ENCODE results near the gene RIPPLY2. TPM values are rescaled to one million over a fixed set of nuclear protein-coding genes. Genes with fewer than 3 reads are reported as not detected.

Gene RIPPLY2
- total RNA-seq, 1 donor from 2014 or later: not detected

GRCh38 chr6:83838727-83839126, 14.4 kb upstream of the RIPPLY2 start:
- no peak for DNase-seq (ENCODE audit: low spot score in 2 of 2, unreplicated experiment in 2 of 2)
- no peak for TF ChIP-seq CTCF (IDR thresholded peaks at IDR 0.05; ENCODE audit: unreplicated experiment)
- Mint-ChIP-seq H3K27ac (no peak overlapping the region), H3K9me3 (peaks cover 36% of the 10 kb centered on the region), H3K4me1 (no peaks in the 10 kb centered on the region), H3K27me3 (ENCODE audit: low read depth) (peaks cover 2% of the 10 kb centered on the region), H3K36me3 (no peaks in the 10 kb centered on the region), H3K4me3 (no peak overlapping the region)

- no peak for TF ChIP-seq CTCF (IDR thresholded peaks at IDR 0.05; ENCODE audit: unreplicated experiment)
- Mint-ChIP-seq H3K9me3 (peaks cover 10% of the 10 kb centered on the region), H3K4me3 (no peak overlapping the region), H3K4me1 (no peaks in the 10 kb centered on the region), H3K36me3 (no peaks in the 10 kb centered on the region), H3K27me3 (ENCODE audit: low read depth) (peaks cover 22% of the 10 kb centered on the region), H3K27ac (no peak overlapping the region)
- DNase-seq (ENCODE audit: low spot score in 2 of 2, unreplicated experiment in 2 of 2): no peak
Observed at GRCh38 chr6:83844170-83844569, 9.0 kb upstream of the RIPPLY2 start.

- no peak for DNase-seq (ENCODE audit: low spot score in 2 of 2, unreplicated experiment in 2 of 2)
Observed at GRCh38 chr6:83846291-83846690, 6.9 kb upstream of the RIPPLY2 start.

DNA sequence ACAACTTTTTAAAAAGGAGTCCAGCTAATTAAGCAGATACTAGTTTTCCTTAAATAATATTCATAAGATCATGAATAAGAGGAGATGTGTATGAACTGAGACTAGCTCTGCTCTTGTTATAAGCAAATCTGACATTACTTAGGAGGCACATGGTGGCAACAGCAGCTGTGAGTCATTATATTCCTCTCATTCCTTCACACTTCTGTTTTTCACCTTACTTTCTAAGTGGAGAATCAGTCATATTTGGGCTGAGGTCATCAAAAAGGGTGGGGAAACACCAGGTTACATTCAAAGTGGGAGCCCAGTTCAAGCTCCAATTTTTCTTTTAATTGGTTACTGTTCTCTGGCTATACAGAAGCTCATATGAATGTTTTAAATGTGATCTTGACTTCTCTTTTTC, 6.0 kb upstream of the RIPPLY2 start:
- DNase-seq (ENCODE audit: low spot score in 2 of 2, unreplicated experiment in 2 of 2): no peak
- Mint-ChIP-seq H3K27ac (no peak overlapping the region), H3K4me1 (no peaks in the 10 kb centered on the region), H3K9me3 (no peaks in the 10 kb centered on the region), H3K36me3 (no peaks in the 10 kb centered on the region), H3K27me3 (ENCODE audit: low read depth) (peaks cover 50% of the 10 kb centered on the region), H3K4me3 (no peak overlapping the region)
- TF ChIP-seq CTCF (IDR thresholded peaks at IDR 0.05; ENCODE audit: unreplicated experiment): no peak

More at GRCh38 chr6:83846291-83846690, 6.9 kb upstream of the RIPPLY2 start:
- H3K27me3 Mint-ChIP-seq (ENCODE audit: low read depth): peaks cover 42% of the 10 kb centered on the region
- H3K27ac Mint-ChIP-seq: no peak overlapping the region
- TF ChIP-seq CTCF (IDR thresholded peaks at IDR 0.05; ENCODE audit: unreplicated experiment): no peak
- H3K36me3 Mint-ChIP-seq: no peaks in the 10 kb centered on the region
- H3K4me3 Mint-ChIP-seq: no peak overlapping the region
- peaks cover 3% of the 10 kb centered on the region for H3K9me3 Mint-ChIP-seq
- H3K4me1 Mint-ChIP-seq: no peaks in the 10 kb centered on the region

- Mint-ChIP-seq H3K27ac (no peak overlapping the region), H3K36me3 (no peaks in the 10 kb centered on the region), H3K4me1 (peaks cover 7% of the 10 kb centered on the region), H3K4me3 (no peak overlapping the region), H3K9me3 (no peaks in the 10 kb centered on the region), H3K27me3 (ENCODE audit: low read depth) (peaks cover 67% of the 10 kb centered on the region)
- no peak for TF ChIP-seq CTCF (IDR thresholded peaks at IDR 0.05; ENCODE audit: unreplicated experiment)
- no peak for DNase-seq (ENCODE audit: low spot score in 2 of 2, unreplicated experiment in 2 of 2)
Observed at GRCh38 chr6:83849127-83849526, 4.0 kb upstream of the RIPPLY2 start.

DNA sequence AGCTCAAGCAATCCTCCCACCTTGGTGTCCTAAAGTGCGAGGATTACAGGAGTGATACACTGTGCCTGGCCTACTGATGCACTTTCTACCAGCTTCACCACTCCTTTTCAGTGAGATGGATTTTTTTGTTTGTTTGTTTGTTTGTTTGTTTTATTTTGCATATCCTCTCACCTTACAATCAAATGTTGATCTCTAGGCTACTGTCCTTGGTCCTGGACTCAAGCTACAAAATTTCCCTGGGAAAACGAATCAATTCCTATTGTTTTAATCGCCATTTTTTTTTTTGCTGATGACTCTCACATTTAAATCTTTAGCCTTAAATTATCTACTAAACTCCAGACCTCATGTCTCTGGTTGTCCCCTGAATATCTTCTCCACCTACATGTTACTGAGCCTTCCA, 3.5 kb upstream of the RIPPLY2 start:
- no peak overlapping the region for H3K27ac Mint-ChIP-seq
- no peaks in the 10 kb centered on the region for H3K36me3 Mint-ChIP-seq
- H3K27me3 Mint-ChIP-seq (ENCODE audit: low read depth): peaks cover 72% of the 10 kb centered on the region
- H3K4me3 Mint-ChIP-seq: no peak overlapping the region
- no peak for DNase-seq (ENCODE audit: low spot score in 2 of 2, unreplicated experiment in 2 of 2)
- H3K4me1 Mint-ChIP-seq: peaks cover 10% of the 10 kb centered on the region
- H3K9me3 Mint-ChIP-seq: no peaks in the 10 kb centered on the region
- TF ChIP-seq CTCF (IDR thresholded peaks at IDR 0.05; ENCODE audit: unreplicated experiment): no peak

All from mesothelial cell of epicardium (in vitro differentiated cells).